ENCODE data around the gene ARL14EPL. TPM values are rescaled to one million over a fixed set of nuclear protein-coding genes. Genes with fewer than 3 reads are reported as not detected.
A peak's percentile ranks its signal among the peaks of the same experiment; 100 is the strongest.

ARL14EPL gene
- polyA plus RNA-seq, 2 of the 4 experiments (the other 2 are of a cell fraction) = 0.05 to 0.21 TPM

- no peak for FAIRE-seq
Observed at GRCh38 chr5:115995351-115995750, 36.9 kb upstream of the ARL14EPL start.

GRCh38 chr5:116002116-116002906, 30.0 kb upstream of the ARL14EPL start:
- Histone ChIP-seq H3K4me2 (0 out of 3 replicates have a peak overlapping the region, but pooled peaks have one; percentile 16), H3K9me3 (no peaks in the 10 kb centered on the region), H3K4me3 (no peak overlapping the region), H3K27ac (no peak overlapping the region), H3K4me1 (0 out of 3 replicates have a peak, but pooled peaks cover 4% of the 10 kb centered on the region)
- FAIRE-seq (no peak), DNase-seq (ENCODE audit: low read depth in 1 of 2, low spot score in 1 of 2) (peak in 1 of 2 experiments; percentile 5), ATAC-seq (no peak)
- CTCF ChIA-PET = no interaction called here
- TF ChIP-seq POLR2AphosphoS2 (conservative IDR thresholded peaks at IDR 0.05; ENCODE audit: low read length) (no peak), KDM1A (IDR thresholded peaks at IDR 0.05; ENCODE audit: low read depth) (no peak), TP53 (CRISPR knock-in tag; IDR thresholded peaks at IDR 0.05) (no peak), CBX8 (IDR thresholded peaks at IDR 0.05) (no peak), RCOR1 (IDR thresholded peaks at IDR 0.05; ENCODE audit: low read depth, low read length) (no peak), JUN (IDR thresholded peaks at IDR 0.05) (no peak), FOXS1 (CRISPR knock-in tag; IDR thresholded peaks at IDR 0.05) (no peak), FOSL2 (IDR thresholded peaks at IDR 0.05) (no peak), FOSL2 (CRISPR knock-in tag; IDR thresholded peaks at IDR 0.05) (no peak), CEBPB (IDR thresholded peaks at IDR 0.05) (no peak), BCL3 (IDR thresholded peaks at IDR 0.05) (no peak), HMGXB4 (CRISPR knock-in tag; IDR thresholded peaks at IDR 0.05; ENCODE audit: borderline replicate concordance) (no peak), CHD2 (IDR thresholded peaks at IDR 0.05; ENCODE audit: low read length, partially characterized antibody) (no peak), HOXB13 (CRISPR knock-in tag; IDR thresholded peaks at IDR 0.05; ENCODE audit: low read depth) (no peak), HEYL (CRISPR knock-in tag; IDR thresholded peaks at IDR 0.05) (no peak), SREBF2 (IDR thresholded peaks at IDR 0.05) (no peak), KDM5A (IDR thresholded peaks at IDR 0.05) (no peak), NPAS2 (CRISPR knock-in tag; IDR thresholded peaks at IDR 0.05; ENCODE audit: borderline replicate concordance) (no peak), RNF2 (IDR thresholded peaks at IDR 0.05; ENCODE audit: borderline replicate concordance, low read depth) (no peak), HOXB5 (CRISPR knock-in tag; IDR thresholded peaks at IDR 0.05) (no peak)
- POLR2A ChIA-PET = no interaction called here
- 58% methylated on average over 6 of the region's 6 CpGs for WGBS (ENCODE audit: missing lambda C conversion rate)

More at GRCh38 chr5:115995351-115995750, 36.9 kb upstream of the ARL14EPL start:
- Histone ChIP-seq H3K9me3 (no peaks in the 10 kb centered on the region), H3K4me1 (no peaks in the 10 kb centered on the region), H3K4me3 (no peak overlapping the region), H3K4me2 (no peak overlapping the region), H3K27ac (no peak overlapping the region)
- DNase-seq (ENCODE audit: low read depth in 1 of 2, low spot score in 1 of 2) (no peak), ATAC-seq (no peak)
- ChIA-PET POLR2A (no interaction called here), CTCF (no interaction called here)
- TF ChIP-seq USF2 (IDR thresholded peaks at IDR 0.05) (no peak), CHD2 (IDR thresholded peaks at IDR 0.05; ENCODE audit: low read length, partially characterized antibody) (no peak), ELK1 (IDR thresholded peaks at IDR 0.05; ENCODE audit: low read depth, low read length) (no peak), BHLHE40 (IDR thresholded peaks at IDR 0.05; ENCODE audit: low read depth, low read length) (no peak), CEBPB (IDR thresholded peaks at IDR 0.05) (no peak), FOXS1 (CRISPR knock-in tag; IDR thresholded peaks at IDR 0.05) (no peak), RARB (CRISPR knock-in tag; IDR thresholded peaks at IDR 0.05) (no peak)
- 68% methylated on average over 6 of the region's 6 CpGs for WGBS (ENCODE audit: missing lambda C conversion rate)

All from A549 (cell line).